IPS-18a (cell line): ENCODE results near the gene HARS2.
"Not testable (repeated sequence)": the region's sequence is repeated elsewhere in the genome, so short reads cannot be mapped to it uniquely, and the experiment has no call there.

Source experiments
- H3K27ac ChIP-seq: one replicate; pipeline ENCODE4 v1.5.1; 2013; ENCODE audit warnings: low read length
- H3K27me3 ChIP-seq: one replicate; pipeline ENCODE4 v1.6.1; 2013; ENCODE audit warnings: mild to moderate bottlenecking, low read length; ENCODE audit not compliant: control insufficient read depth, insufficient read depth
- H3K36me3 ChIP-seq: one replicate; pipeline ENCODE4 v1.6.1; 2013; ENCODE audit warnings: low read depth, low read length; ENCODE audit not compliant: control insufficient read depth
- H3K4me1 ChIP-seq: one replicate; pipeline ENCODE4 v1.6.1; 2013; ENCODE audit warnings: low read depth, low read length; ENCODE audit not compliant: control insufficient read depth
- H3K4me3 ChIP-seq: one replicate; pipeline ENCODE4 v1.5.1; 2013; ENCODE audit warnings: low read length
- H3K9ac ChIP-seq: one replicate; pipeline ENCODE4 v1.6.1; 2013; ENCODE audit warnings: mild to moderate bottlenecking, low read length, moderate library complexity
- H3K9me3 ChIP-seq: one replicate; pipeline ENCODE4 v1.6.1; 2013; ENCODE audit warnings: low read depth, low read length; ENCODE audit not compliant: control insufficient read depth

HARS2 gene

GRCh38 chr5:140707812-140708211, 16.6 kb downstream of the HARS2 start:
- Histone ChIP-seq H3K9ac (no peak overlapping the region), H3K4me1 (no peaks in the 10 kb centered on the region), H3K36me3 (peaks cover 32% of the 10 kb centered on the region), H3K9me3 (no peaks in the 10 kb centered on the region), H3K27me3 (peaks cover 5% of the 10 kb centered on the region), H3K4me3 (no peak overlapping the region), H3K27ac (no peak overlapping the region)

GRCh38 chr5:140708787-140709186, 17.5 kb downstream of the HARS2 start:
- not testable (repeated sequence) for H3K4me3 ChIP-seq, H3K9ac ChIP-seq, H3K27ac ChIP-seq, H3K9me3 ChIP-seq, H3K27me3 ChIP-seq, H3K4me1 ChIP-seq
- H3K36me3 ChIP-seq: peaks cover 26% of the 10 kb centered on the region

DNA sequence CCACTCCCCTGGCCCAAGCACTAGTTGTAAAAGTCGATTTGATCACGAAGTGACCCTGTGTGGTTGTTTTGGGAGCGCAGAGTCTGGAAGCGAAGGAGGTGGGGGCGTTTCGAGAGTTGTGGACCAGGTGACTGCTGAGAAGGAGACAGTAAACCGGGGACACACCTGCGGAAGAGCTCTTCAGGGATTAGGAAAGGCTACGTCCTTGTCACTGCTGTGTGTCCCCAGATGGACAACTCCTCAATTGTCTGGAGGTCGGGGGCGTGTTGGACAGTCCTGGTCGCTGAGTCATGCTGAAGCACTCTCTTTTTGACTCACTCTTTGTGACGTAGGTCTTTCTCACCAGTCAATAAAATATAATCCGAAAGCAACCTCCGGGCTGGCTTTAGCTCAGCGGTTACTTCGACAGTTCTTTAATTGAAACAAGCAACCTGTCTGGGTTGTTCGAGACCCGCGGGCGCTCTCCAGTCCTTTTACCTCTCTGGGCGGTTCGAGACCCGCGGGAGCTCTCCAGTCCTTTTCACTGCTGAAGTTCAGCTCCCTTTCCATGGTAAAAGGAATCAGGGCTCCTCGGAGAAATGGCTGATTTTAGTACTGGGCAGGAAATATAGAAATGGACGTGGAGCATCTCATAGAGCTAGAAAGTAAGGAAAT, 19.8 kb downstream of the HARS2 start:
- Histone ChIP-seq H3K27me3 (peaks cover 5% of the 10 kb centered on the region), H3K9ac (peak overlapping the region; percentile 10), H3K4me3 (peak overlapping the region; percentile 76), H3K9me3 (no peaks in the 10 kb centered on the region), H3K36me3 (peaks cover 6% of the 10 kb centered on the region), H3K4me1 (no peaks in the 10 kb centered on the region), H3K27ac (no peak overlapping the region)

DNA sequence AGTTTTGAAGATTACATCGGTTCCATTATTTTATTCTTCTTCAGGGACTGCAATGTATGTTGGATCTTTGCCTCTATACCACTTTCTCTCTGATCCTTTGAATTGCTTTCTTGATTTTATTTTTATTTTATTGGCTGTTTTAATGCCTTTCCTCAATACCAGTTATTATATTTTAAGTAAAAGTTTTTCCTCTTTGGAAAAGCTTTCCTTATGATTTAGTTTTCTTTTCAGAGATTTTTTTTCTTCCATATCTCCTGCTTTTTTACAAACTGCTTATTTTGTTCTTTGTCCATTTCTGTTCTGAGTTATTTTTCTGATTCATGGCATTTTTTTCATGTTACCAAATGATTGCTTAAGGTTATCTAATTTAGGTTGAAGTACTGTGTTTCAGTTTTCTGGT, 20.5 kb downstream of the HARS2 start:
- no peak overlapping the region for H3K27ac ChIP-seq
- H3K4me3 ChIP-seq: peak overlapping the region; percentile 76
- no peak overlapping the region for H3K9ac ChIP-seq

DNA sequence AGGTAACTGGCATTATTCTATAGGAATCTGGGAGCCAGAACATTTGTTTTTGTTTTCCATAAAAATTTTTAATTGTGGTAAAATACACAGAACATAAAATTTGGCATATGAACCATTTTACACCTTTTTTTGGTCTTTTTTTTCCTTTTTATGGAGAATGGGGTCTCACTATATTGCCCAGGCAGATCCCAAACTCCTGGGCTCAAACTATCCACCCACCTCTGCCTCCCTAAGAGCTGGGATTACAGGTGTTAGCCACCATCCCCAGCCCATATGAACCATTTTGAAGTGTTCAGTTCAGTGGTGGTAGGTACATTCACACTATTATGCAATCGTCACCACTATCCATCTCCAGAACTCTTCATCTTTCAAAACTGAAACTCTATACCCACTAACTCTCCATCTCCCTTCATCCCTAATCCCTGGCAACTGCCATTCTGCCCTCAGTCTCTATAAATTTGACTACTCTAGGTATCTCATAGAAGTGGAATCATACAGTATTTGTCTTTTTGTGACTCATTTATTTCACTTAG, 22.4 kb downstream of the HARS2 start:
- H3K27ac ChIP-seq: no peak overlapping the region
- H3K4me3 ChIP-seq: no peak overlapping the region
- no peaks in the 10 kb centered on the region for H3K9me3 ChIP-seq
- H3K9ac ChIP-seq: no peak overlapping the region
- H3K4me1 ChIP-seq: no peaks in the 10 kb centered on the region
- peaks cover 5% of the 10 kb centered on the region for H3K27me3 ChIP-seq
- H3K36me3 ChIP-seq: no peaks in the 10 kb centered on the region

More for the DNA sequence above, 20.5 kb downstream of the HARS2 start:
- Histone ChIP-seq H3K36me3 (no peaks in the 10 kb centered on the region), H3K4me1 (no peaks in the 10 kb centered on the region), H3K9me3 (no peaks in the 10 kb centered on the region), H3K27me3 (peaks cover 5% of the 10 kb centered on the region)

DNA sequence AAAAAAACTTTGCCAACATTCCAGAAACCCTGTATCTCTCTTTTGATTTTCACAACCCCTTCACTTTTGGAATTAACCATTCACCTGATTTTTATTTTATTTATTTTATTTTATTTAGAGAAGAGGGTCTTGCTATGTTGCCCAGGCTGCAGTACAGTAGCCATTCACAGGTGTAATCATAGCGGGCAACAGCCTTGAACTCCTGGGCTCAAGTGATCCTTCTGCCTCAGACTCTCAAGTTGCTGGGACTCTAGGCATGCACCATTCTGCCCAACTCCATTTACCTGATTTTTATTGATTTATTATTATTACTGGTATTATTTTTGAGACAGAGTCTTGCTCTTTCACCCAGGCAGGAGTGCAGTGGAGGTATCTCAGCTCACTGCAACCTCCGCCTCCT, 25.0 kb downstream of the HARS2 start:
- not testable (repeated sequence) for H3K27ac ChIP-seq, H3K9ac ChIP-seq, H3K4me3 ChIP-seq, H3K9me3 ChIP-seq, H3K27me3 ChIP-seq, H3K36me3 ChIP-seq, H3K4me1 ChIP-seq

DNA sequence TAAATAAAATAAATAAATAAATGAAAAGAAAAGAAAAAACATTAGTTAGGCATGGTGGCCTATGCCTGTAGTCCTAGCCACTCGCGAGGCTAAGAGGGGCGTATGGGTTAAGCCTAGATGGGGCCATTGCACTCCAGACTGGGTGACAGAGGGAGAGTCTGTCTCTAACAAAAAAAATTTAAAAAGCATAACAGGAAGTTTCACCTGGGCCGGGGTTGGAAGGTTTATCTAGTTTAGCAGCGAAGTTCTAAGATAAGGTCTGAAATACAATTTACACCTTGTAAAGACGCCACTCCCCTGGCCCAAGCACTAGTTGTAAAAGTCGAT, 27.0 kb downstream of the HARS2 start:
- no peak overlapping the region for H3K9ac ChIP-seq
- no peaks in the 10 kb centered on the region for H3K36me3 ChIP-seq
- no peak overlapping the region for H3K27ac ChIP-seq
- no peak overlapping the region for H3K4me3 ChIP-seq
- H3K9me3 ChIP-seq: no peaks in the 10 kb centered on the region
- H3K27me3 ChIP-seq: no peaks in the 10 kb centered on the region
- H3K4me1 ChIP-seq: no peaks in the 10 kb centered on the region

GRCh38 chr5:140720738-140721137, 29.5 kb downstream of the HARS2 start:
- H3K9me3 ChIP-seq, H3K4me3 ChIP-seq, H3K9ac ChIP-seq, H3K4me1 ChIP-seq, H3K27me3 ChIP-seq, H3K36me3 ChIP-seq, H3K27ac ChIP-seq: not testable (repeated sequence)

GRCh38 chr5:140721395-140721794, 30.1 kb downstream of the HARS2 start:
- H3K4me3 ChIP-seq, H3K9ac ChIP-seq, H3K9me3 ChIP-seq, H3K27ac ChIP-seq, H3K27me3 ChIP-seq, H3K4me1 ChIP-seq, H3K36me3 ChIP-seq: not testable (repeated sequence)

- H3K9ac ChIP-seq: peak overlapping the region; percentile 32
Observed at GRCh38 chr5:140725799-140726471, 34.7 kb downstream of the HARS2 start.

GRCh38 chr5:140733098-140733497, 41.8 kb downstream of the HARS2 start:
- Histone ChIP-seq H3K9ac (no peak overlapping the region), H3K27me3 (no peaks in the 10 kb centered on the region)

More at GRCh38 chr5:140725799-140726471, 34.7 kb downstream of the HARS2 start:
- Histone ChIP-seq H3K27ac (no peak overlapping the region), H3K4me1 (no peaks in the 10 kb centered on the region), H3K36me3 (no peaks in the 10 kb centered on the region), H3K9me3 (no peaks in the 10 kb centered on the region), H3K27me3 (no peaks in the 10 kb centered on the region), H3K4me3 (peak overlapping the region; percentile 86)

GRCh38 chr5:140734354-140734753, 43.1 kb downstream of the HARS2 start:
- Histone ChIP-seq H3K27me3 (no peaks in the 10 kb centered on the region), H3K9ac (no peak overlapping the region), H3K9me3 (peaks cover 11% of the 10 kb centered on the region), H3K4me3 (no peak overlapping the region), H3K4me1 (no peaks in the 10 kb centered on the region), H3K27ac (no peak overlapping the region), H3K36me3 (no peaks in the 10 kb centered on the region)

More at GRCh38 chr5:140733098-140733497, 41.8 kb downstream of the HARS2 start:
- Histone ChIP-seq H3K27ac (no peak overlapping the region), H3K4me3 (no peak overlapping the region), H3K4me1 (no peaks in the 10 kb centered on the region), H3K36me3 (no peaks in the 10 kb centered on the region), H3K9me3 (peaks cover 8% of the 10 kb centered on the region)
